T-helper 9 cell (primary cell): ENCODE measurements around the gene RNF186.
"Not testable (repeated sequence)": the region's sequence is repeated elsewhere in the genome, so short reads cannot be mapped to it uniquely, and the experiment has no call there.

ENCODE experiments used
- DNase-seq: peaks from one replicate; pipeline ENCODE4 v3.0.0-alpha.2; 2020
- total RNA-seq, 2 donors: gene quantifications; one replicate each; lab custom pipeline; 2026; lab: John Stamatoyannopoulos, UW

Gene RNF186, protein sequence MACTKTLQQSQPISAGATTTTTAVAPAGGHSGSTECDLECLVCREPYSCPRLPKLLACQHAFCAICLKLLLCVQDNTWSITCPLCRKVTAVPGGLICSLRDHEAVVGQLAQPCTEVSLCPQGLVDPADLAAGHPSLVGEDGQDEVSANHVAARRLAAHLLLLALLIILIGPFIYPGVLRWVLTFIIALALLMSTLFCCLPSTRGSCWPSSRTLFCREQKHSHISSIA
- 0 reads per million in 2 donors for total RNA-seq

DNA sequence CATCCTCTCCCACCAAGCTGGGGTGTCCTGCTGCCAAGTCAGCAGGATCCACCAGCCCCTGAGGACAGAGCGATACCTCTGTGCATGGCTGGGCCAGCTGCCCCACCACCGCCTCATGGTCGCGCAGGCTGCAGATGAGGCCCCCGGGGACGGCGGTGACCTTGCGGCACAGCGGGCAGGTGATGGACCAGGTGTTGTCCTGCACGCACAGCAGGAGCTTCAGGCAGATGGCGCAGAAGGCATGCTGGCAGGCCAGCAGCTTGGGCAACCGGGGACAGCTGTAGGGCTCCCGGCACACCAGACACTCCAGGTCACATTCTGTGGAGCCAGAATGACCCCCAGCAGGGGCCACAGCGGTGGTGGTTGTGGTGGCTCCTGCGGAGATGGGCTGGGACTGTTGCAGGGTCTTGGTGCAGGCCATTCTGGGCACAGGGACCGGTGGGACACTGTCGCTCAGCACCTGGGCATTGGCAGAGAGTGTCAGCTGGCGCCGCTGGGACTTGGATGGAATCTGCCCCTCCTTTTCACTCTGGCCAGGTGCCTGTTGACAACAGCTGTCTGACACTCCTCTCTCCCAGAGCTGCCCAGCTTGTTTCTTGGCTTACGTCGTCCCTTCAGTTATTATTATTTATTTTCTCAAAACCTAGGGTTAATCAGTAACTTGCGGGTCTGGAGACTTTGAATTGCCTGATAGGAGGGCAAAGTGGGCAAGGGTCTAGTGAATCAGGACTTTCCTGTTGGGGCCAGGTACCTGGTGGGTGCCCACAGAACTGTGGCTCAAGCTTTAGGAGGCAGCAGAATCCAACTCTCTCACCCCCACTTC lies at the start of gene RNF186:
RNF186 (minus strand) TSS at position 603 of the 823 bp plus-strand sequence; CDS start at position 421, 182 bp downstream.
- no peak for DNase-seq

DNA sequence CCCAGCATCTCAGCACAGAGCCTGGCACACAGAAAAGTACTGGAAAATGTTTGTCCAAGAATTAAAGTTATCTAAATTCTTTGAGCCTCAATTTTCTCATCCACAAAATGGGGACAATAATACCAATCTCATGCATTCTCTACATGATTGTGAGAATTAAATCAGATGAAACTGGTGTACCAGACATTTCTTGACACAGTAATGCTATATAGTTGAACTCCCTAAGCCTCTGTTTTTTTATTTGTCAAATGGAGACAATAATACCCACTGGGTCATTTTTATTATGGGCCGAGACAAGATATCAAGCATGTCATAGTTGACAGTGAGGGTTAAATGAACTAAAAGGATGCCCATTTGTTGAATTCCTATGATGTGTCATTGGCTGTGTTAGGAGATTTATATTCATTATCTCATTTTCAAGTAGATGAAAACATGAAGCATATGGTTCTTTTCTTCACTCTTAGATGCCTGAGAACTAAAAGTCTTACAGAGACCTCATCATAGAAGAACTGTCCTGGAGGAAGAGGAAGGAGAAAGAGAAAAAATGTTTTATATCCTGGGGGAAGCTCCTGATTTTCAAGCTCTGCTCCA lies 49.6 kb upstream of the RNF186 start:
- DNase-seq: no peak

DNA sequence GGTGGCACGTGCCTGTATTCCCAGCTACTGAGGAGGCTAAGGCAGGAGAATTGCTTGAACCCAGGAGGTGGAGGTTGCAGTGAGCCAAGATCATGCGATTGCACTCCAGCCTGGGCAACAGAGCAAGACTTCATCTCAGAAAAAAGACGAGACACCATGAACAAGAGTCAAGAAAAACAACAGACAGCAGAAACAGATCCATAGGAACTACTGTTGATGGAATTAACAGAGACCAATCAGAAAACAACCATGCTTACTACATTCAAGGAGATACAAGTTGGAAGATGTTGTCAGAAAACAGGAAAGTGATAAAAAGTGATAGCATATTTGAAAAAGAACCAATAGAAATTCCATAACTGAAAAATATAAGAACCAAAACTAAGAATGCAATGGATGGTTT lies 47.9 kb upstream of the RNF186 start:
- DNase-seq: no peak

DNA sequence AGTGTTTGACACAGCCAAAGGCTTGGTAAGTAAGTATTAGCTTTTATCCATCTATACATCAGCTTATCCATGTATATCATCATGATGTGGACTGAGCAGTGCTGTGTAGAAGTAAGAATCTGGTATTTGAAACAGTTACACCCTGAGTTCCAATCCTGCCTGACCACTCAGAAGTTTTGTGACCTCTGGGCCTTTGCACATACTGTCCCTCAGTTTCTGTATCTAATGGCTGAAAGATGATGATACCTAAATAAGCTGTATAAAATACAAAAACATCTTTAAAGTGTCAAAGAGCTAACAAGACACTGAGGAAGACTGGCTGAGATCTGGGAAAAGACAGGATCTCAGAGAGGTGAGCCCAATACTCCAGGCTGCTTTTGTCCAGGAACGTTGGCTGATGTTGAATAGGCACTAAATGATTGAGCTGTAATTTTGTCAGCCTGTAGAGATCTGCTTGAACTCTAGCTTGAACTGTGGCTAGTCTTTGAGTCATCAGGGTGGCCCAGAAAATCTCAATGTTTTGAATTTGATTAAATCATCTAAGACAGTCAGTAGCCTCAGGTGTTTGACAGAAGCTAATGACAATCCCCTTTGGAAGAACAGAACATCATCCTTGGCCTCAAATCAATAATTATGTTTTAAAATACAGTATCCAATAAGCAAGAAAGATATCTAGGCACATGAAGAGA lies 46.9 kb upstream of the RNF186 start:
- no peak for DNase-seq

DNA sequence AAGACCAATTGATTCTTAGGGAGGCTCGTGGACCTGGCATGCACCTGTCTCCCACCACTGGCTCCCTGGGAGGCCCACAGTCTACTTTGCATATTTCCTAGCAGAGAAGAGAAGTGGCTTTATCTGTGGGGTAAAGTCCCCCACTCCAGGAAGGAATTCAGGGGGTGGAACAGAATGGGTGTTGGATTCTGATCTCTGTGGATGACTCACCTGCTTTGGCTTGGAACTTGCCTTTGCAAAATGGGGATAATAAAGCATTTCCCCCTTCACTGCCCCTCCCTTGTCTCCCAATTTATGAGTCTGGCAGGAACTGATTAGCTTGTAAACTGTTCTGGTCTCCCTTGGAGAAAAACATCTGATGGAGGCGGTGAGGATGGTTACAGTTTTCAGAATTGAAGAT lies 46.0 kb upstream of the RNF186 start:
- no peak for DNase-seq

DNA sequence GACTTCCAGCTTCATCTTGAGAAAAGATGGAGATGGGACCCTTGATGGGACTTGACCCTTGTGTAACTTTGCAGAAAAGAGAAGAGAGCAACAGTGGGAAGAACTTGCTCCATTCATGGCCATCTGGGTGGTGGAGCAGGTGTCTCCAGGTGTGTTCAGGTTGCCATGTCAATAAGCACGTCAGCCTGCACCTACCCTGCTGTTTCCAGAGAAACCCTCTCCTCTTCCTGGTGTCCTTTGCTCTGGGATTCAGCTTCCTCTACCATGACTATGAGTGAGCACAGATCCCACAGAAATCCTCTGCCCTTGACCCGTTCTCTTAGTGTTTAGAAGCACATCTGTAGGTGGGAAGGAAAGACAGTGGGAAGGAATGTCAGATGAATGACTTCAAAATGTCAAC lies 45.3 kb upstream of the RNF186 start:
- no peak for DNase-seq

DNA sequence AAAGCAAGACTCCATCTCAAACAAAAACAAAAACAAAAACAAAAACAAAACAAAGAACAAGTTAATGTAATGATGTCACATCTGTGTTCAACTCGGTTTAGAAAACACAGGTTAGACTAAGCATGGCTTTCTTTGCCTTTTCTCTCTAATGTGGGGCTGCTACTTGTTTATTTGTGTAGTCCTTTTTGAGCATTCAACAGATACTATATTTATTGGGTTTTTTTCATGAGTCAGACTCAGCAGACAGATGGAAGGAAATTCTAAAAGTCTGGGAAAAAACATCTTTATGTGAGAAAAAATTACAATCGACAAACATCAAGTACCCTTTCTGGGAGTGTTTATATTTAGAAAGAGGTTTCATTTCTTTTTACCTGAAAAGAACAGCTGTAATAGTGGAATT lies 44.8 kb upstream of the RNF186 start:
- DNase-seq: no peak

DNA sequence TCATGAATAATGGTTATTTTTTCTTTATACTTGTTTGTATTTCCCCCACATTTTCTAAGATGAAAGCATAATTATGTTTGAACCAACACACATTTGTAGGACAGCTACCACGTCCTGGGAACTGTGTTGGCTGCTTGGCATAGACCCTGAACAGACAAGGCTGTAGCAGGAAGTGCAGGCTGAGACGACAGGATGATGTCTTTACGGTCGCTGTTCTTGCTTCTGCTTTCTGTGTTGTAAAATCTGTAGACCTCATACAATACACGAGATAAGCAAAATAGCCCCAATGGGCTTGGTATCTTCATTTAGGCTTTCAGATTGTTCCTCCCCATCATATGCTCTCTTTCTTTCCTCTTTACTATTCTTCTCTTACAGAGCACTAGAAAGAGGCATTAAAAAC lies 43.8 kb upstream of the RNF186 start:
- no peak for DNase-seq

DNA sequence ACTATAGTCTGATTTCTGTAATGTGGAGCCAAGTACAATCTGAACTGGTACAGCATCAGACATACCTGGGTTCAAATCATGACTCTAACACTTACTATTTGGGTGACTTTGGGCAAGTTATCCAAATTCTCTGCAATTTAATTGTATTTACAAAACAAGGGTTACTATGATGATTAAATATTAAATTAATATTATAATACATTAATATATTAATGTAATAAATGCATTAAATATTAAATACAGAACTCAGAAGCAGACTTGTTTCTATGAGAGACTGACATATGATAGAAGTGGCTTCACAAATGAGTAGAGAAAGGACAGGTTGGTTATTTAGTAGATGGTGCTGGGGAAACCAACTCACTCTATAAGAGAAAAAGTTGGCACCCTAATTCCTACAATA lies 39.8 kb upstream of the RNF186 start:
- no peak for DNase-seq

DNA sequence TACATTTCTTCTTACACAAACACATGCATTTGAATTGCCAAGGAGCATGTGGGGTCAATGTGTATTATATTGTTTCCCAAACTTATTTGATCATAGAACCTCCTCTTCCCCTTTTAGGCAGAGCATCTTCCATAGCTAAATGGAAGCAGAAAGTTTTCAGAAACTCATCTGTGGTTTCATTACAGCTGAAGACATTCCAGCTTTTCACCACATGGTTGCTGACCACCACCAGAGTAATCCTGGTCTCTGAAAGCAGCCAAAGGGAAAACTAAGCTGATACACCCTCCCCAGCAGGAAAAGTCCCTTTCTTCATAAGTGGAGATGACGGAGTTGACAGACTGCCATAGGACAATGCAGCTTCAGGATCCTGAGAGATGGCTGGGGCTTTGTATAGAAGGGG lies 37.0 kb upstream of the RNF186 start:
- DNase-seq: no peak

DNA sequence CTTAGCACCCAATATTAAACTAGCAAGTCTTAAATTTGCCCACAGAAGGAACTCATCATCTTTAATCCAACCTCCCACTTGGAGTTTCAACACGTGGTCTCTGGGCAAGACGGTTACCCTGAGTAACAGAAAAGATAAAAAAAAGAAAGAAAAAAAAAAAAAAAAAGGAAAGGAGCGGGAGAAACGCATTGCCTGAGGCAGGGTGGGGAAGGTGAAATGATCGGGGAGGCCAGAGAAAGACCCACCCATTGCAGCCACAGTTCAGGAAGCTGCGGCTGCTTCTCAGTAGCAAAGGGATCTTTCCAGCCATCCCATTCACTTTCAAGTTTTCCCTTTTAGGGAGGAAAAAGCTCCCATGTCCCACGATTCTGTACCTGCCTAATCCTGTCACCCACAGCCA lies 35.1 kb upstream of the RNF186 start:
- DNase-seq: no peak

DNA sequence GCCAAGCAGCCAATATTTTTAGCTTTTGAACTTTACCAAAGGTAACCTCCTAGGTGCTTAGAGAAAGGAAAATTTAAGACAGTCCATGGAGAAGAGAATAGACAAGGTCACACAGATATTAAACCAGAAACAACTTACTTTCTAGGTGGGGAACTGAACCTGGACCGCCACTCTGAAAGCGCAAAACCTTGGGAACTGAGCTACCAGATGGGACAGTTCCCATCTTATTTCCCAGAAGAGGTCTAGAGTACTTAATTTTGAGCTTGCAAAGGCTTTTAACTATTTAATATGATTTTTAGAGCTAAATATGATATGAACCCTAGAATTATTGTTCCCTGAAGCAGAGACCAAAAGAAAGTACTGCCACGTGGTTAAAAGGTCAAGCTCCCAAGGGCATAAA lies 34.2 kb upstream of the RNF186 start:
- DNase-seq: not testable (repeated sequence)

DNA sequence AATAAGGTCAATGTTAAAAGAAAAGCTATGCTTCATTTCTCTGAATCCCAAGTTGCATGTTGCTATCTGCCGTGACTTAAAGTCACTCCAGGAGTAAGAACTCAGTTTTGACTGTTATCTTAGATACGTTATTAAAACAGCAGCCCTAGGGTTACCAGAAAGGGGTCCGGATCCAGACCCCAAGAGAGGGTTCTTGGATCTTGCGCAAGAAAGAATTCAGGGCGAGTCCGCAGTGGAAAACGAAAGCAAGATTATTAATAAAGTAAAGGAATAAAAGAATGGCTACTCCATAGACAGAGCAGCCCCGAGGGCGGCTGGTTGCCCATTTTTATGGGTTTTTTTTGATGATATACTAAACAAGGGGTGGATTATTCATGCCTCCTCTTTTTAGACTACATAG lies 32.3 kb upstream of the RNF186 start:
- not testable (repeated sequence) for DNase-seq

DNA sequence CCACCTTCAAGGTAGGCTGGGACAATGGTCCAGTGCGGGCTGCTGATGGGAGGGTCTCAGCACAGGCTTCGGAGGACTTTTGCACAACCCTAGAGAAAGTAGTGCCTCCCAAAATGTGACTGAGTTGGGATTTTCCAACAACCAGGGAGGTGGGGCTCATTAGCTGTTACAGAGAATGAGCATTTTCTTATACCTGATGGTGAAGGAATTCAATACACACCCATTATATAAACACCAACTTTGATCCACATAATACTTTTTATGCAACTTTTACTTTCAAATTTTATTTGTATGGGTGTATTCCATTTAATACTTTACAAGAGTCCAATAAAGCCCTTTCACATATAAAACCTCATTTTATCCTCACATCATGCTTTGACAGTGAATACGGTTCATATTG lies 31.3 kb upstream of the RNF186 start:
- DNase-seq: no peak

DNA sequence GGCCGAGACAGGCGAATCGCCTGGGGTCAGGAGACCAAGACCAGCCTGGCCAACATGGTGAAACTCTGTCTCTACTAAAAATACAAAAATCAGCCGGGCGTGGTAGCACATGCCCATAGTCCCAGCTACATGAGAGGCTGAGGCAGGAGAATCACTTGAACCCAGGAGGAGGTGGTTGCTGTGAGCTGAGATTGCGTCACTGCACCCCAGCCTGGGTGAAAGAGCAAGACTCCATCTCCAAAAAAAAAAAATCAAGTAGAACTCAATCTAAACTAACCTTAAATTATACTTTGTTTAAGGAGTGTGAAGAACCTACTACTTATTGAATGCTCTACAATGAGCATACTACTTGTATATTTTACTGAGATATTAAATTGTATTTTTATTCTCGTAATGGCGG lies 30.5 kb upstream of the RNF186 start:
- DNase-seq: no peak

DNA sequence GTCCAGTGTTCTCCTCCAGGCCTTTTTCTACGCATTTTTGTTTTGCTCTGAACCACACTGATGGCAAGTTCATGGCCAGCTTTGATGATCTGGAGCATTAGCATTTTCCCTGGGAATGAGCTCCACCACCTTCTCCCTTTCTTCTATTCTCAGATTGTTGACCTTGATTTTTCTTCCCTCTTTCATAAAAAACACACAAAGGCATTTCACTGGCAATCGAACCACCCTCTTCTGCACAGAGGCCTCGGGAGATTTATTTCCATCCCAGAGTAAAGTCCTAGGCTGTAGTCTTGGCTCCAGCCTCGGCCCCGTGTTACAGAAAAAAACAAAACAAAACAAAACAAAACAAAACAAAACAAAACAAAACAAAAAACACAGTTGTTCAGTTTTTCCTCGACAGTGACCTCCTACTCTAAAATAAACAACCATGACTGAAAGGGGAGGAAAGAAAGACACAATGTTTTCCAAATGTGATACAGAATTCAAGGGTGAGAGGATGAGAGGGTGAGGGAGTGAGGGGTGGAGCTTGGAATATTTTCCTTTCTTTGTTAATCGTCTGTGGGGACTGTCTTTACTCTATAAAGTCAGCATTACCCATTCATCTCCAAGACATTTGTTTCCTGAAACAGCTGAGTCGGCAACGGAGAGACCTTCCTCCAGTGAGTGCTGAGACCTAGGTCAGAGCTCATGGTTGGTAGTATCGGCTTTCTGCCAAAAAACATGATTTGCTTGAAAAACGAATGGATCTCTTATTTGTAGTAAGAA lies 29.8 kb upstream of the RNF186 start:
- no peak for DNase-seq

DNA sequence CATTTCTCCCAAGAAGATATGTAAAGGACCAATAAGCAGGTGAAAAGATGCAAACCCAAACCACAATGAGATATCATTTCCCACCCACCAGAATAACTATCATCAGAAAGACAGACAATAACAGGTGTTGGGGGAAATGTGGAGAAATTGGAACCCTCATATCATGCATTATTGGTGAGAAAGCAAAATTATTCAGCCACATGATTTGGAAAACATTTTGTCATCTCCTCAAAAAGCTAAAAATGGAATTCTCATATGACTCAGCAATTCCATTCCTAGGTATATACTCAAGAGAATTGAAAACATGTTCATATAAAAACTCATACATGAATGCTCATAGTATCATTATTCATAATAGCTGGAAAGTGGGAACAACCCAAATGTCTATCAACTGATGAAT lies 25.1 kb upstream of the RNF186 start:
- no peak for DNase-seq

DNA sequence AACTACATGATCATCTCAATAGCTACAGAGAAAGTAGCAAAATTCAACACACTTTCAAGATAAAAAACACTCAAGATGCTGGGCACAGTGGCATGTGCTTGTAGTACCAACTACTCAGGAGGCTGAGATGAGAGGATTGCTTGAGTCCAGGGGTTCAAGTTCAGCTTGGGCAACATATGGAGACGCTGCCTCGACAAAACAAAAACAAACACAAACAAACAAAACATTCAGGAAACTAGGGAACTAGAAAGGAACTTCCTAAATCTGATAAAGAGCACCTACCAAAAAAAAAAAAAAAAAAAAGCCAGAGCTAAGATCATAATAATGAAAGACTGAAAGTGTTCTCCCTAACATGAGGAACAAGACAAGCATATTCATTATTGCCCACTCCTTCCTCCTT lies 22.8 kb upstream of the RNF186 start:
- DNase-seq: no peak

DNA sequence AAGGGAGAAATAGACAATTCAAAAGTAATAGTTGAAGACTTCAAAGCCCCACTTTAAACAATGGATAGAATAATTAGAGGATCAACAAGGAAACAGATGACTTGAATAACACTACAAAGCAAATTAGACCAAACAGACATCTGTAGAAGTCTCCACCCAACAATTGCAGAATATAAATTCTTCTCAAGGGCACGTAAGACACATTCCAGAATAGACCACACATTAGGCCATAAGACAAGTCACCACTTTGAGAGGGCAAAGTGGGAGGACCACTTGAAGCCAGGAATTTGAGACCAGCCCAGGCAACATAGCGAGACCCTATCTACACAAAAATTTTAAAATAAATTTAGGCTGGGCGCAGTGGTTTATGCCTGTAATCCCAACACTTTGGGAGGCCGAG lies 20.5 kb upstream of the RNF186 start:
- no peak for DNase-seq

DNA sequence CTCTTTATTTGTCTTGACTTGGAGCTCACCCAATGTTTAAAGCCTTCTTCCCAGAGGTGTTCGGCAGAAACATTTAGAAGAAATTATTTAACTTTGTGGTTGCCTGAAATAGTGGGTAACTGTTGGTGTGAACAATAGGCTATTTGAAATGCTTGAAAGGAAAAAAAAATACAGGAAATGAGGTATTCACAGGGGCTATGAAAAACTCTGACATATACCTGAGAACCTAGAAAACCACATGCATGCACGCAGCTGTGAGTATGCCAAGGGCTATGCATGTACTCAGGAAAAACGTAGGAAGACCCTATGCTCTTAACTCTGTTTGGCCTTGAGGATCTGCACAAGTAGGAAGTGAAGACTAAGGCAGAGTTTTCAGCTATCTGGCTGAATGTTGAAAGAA lies 16.4 kb upstream of the RNF186 start:
- no peak for DNase-seq

DNA sequence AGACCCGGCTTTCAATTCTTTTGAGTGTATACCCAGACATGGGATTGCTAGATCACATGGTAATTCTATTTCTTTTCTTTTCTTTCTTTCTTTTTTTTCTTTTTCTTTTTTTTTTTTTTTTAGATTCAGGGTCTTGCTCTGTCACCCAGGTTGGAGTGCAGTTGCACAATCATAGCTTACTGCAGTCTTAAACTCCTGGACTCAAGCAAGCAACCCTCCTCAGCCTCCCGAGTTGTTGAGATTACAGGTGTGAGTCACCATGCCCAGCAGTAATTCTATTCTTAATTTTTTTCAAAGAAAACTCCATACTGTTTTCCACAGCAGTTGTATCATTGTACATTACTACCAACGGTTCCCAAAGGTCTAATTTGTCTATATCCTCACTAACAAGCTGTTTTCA lies 13.5 kb upstream of the RNF186 start:
- no peak for DNase-seq

DNA sequence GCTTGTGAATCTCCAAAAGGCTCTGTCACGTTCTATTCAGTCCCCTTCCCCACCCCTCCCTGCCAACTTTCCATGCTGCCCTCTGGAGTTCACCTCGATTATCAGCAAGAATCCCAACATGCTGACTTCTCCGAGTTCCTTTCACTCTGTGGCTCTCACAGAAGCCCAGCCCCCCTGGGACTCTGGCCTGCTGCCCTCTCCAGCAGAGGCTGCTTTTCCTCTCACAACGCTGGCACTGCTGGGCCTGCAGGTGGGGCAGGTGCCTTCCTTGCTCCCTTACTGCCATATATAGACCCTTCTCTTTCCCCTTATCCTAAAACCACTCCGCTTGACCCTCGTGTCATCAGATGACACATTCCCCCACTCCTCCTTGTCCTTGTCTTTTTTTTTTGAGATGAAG lies 10.2 kb upstream of the RNF186 start:
- no peak for DNase-seq

DNA sequence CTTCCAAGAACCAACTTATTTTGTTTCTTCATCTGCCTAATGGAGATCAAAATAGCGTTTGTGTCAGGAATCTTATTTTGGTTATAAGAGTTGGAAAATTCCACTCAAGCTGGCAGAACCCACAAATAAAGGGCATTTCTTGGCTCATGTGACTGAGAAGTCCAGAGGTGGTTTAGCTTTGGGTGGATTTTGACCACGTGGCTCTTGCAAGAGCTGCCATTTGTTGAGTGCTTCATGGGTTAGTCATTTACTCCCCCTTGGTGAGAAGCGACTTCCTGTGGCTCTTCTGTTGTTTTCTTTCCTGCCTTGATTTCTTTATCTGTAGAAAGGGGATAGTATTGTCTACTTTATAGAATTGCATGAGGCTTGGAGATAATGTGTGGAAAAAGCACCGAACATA lies 9.5 kb upstream of the RNF186 start:
- no peak for DNase-seq
